GM11168 (cell line): Measurements from ENCODE around the gene NCOR2.

Experiments used
- in situ Hi-C: fragments of 300-500 bp; cut with MboI; formaldehyde crosslinking; loops from one replicate; pipeline ENCODE4 v1.12.0; 2022; ENCODE audit warnings: low sequenced_read_pairs; ENCODE audit not compliant: unreplicated experiment

Gene NCOR2

DNA sequence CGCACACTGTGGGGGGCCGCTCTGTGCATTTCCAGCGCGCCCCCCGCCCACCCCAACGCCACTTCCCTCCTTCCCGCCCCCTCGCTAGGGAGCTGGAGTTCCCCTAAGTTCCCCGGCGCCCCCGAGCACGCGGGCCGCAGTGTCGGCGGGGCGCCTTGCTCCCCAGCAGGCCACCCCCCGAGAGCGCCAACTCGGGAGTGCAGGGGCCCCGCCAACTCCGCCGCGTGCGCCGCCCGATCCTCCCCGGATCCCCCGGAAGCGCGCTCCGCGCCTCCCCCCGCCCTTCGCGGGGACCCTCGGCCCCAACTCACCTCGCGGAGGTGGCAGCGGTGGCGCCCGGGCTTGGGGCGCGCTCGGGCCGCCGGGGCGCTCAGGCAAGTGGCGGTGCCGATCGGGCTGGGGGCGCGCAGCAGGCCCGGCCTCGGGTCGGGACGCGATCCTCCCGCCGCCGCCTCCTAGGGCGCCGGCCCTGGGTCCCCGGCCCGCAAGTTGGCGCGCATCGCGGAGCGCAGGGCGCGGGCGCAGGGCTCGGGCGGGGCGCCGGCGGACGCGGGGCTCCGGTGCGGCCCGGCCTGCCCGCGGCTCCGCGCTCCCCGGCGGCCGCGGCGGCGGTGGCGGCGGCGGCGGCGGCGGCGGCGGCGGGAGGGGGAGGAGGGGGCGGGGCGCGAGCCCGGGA is at the start of gene NCOR2:
Gene NCOR2, minus strand, starts transcription at position 616 of the 676 bp plus-strand sequence. CDS start 72,361 bp downstream, outside the sequence.
- in situ Hi-C loops: no loop called here

DNA sequence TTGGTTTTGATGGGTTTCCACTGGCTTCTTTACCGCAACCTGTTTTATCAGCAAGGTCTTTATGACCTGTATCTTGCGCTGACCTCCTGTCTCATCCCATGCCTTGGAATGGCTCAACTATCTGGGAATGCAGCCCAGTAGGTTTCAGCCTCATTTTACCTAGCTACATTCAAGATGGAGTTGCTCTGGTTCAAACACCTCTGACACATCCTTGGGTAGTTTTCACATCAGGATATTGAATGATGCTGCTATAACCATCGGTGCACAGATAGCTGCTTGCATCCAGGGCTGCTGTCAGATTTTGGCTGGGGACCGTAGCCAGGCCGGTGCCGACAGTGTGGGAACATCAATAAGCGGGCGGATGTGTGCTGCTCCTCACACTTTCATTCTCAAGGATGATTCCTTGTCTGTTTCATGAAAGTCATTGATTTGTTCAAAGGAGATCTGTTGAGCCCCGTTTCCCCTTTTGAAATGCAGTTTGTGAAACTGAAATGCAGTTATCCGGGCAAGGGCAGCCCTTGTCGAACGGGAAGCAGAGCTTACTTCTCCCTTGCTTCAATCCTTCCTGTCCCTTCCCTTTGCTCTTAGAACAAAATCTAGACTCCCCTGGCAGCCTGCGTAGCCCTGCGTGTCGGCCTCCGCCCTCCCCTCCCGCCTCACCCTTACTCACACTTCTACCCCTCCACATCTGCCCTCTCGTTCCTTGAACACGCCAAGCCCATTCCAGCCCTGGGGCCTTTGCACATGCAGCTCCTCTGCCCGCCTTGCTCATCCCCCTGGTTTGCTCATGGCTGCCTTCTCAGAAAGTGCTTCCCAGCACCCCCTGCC is 49.2 kb upstream of the NCOR2 start:
- in situ Hi-C loops: no loop called here

DNA sequence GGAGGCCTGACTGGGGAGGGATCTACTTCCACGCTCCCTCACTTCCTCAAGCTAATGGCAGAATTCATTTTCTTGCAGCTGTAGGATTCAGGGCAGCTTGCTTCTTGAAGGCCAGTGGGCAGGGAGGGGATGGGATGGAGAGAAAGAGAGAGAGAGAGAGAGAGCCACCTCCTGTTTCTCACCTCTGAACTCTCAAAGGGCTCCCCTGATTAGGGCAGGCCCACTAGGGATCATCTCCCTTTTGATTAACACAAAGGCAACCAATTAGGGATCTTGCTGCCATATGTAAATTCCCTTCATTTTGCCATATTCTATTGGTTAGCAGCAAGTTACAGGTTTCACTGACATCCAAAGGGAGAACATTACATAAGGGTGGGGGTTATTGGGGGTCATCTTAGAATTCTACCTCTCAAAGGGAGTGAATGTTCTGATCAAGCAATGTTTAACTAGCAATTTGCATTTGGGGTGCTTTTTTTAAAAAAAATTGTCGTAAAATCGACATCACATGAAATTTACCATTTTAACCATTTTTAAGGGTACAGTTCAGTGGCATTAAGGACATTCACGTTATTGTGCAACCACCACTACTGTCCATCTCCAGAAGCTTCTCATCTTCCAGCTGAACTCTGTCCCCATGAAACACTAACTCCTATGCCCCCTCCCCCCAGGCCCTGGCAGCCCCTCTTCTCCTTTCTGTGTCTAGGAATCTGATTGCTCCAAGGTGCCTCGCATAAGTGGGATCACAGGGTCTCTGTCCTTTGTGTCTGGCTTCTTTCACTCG is 47.3 kb upstream of the NCOR2 start:
- in situ Hi-C loops: no loop called here

DNA sequence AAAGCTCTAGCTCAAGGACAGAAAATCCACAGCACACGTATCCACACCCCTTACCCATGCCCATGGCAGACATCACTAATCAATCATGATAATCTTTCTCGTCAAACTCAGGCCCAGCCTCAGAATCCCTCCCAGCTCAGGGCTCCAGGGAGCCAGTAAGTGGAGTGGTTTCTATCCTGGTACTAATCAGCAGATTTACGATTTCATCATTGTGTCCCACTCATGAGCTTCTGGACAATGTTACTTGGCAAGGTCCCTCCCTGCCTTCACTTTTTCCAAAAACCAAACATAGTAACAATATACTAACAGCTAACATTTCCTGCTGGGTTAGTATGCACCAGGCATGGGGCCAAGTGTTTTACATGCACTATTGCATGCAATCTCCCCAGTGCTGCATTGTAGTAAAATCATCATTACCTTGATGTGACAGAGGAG is 45.8 kb upstream of the NCOR2 start:
- in situ Hi-C loops: no loop called here

DNA sequence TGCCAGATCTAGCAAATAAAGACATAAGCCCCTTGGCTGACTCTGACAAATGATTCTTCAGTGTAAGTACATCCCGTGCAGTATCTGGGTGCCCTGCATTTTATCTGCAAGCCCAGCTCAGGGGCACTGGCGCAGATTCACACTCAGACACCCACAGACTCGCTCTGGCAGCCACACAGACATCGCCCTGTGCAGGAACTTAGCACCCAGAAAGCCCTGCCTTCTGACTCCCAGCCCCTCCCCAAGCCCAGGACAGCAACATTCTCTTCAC is 44.9 kb upstream of the NCOR2 start:
- in situ Hi-C loops: no loop called here

DNA sequence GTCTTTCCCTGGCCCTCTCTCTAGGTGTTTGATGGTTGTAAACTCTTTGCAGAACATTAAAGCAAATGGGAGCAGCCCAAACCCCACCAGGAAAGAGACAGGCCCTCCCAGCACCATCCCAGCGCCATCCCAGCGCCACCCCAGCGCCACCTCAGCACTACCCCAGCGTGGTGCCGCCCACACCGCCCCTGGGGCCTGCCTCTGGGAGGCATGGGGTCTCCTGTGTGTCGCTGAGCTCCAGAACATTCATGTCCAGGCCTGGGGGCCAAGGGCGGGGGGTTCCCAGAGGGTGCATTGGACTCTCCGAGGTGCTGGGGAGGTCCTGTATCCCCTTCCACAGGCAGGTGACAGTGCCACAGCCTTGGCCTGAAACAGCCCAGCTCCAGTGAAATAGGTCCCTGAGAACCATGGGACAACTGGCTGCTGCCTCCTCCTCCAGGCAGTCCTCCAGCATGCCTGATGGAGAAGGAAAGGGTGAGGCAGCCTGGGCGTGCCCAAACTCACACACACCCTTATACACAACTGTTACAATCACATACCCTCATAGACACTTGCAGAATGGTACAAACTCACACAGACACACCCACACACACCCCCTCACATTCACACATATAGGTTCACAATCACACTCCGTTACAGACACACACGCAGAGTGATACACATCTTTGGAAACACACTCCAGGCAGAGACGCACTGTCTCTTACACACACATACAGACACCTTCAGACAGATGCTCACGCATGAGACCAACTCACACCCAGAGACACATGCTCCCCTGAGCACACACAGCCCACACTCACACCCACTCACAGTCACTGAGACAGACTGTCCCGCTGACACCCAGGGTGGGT is 44.4 kb upstream of the NCOR2 start:
- in situ Hi-C loops: no loop called here

DNA sequence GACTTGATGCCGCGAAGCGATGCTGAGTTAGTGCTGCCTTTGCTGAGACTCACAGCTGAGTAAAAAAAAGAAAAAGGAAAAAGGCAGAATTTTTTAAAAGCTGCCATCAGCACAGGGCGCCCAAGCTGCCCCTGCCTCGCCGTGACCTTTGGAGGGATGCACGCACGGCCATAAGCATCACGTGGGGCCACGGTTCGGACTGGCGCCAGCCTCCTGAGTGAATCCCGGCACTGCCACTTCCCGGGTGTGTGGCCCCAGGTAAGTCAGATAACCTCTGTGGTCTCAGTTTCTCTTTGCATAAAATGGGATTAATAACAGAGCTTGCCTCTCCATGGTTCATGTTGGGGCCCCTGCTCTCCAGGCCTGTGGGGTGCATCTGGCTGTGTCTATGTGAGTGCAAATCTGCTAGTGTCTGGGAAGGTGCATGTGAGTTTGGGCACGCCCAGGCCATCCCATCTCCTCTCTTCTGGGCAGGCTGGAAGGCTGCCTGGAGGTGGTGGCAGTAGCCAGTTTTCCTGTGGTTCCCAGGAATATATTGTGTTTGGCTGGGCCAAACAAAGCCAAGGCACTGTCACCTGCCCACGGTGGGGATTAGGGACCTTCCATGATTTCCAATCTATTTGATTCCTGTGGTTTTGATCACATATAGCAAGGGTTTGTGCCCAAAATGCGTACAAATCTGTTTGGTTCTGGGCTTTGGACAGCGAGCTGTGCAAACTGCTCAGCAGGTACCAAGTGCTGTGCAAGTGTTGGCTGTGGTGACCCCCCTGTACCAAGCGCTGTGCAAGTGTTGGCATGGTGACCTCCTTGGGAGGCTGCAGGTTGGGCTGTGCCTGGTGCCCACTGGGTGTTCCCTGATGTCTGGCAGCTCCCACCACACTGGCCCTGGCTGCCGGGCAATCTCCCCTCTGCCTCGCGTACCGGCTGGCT is 43.5 kb upstream of the NCOR2 start:
- in situ Hi-C loops: no loop called here

DNA sequence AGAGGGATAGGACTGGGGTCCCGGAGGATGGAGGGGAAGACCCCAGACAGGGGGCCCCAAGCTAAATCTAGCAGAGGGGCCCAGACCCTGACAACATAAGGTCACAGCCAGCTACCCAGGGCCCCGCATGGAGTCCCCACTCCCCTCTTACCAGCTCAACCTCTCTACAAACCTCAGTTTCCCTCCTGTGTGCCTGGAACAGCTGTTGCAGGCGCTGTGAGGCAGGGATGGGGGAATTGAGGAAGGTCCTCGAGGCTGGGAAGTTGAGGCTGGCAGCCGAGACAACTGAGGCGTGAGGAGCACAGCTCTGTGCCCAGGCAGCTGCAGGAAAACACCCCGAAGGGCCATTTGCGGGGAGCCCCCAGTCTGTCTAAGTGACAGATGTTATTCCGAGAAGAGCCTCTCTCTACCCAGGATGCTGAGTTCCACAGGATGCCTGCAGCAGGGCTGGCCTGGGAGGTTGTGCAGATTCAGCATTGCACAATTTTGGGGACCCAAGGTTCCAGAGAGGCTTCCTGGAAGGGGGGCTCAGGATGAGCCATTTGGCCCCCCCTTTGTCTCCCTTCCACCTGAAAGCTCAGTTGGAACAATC is 42.7 kb upstream of the NCOR2 start:
- in situ Hi-C loops: no loop called here

DNA sequence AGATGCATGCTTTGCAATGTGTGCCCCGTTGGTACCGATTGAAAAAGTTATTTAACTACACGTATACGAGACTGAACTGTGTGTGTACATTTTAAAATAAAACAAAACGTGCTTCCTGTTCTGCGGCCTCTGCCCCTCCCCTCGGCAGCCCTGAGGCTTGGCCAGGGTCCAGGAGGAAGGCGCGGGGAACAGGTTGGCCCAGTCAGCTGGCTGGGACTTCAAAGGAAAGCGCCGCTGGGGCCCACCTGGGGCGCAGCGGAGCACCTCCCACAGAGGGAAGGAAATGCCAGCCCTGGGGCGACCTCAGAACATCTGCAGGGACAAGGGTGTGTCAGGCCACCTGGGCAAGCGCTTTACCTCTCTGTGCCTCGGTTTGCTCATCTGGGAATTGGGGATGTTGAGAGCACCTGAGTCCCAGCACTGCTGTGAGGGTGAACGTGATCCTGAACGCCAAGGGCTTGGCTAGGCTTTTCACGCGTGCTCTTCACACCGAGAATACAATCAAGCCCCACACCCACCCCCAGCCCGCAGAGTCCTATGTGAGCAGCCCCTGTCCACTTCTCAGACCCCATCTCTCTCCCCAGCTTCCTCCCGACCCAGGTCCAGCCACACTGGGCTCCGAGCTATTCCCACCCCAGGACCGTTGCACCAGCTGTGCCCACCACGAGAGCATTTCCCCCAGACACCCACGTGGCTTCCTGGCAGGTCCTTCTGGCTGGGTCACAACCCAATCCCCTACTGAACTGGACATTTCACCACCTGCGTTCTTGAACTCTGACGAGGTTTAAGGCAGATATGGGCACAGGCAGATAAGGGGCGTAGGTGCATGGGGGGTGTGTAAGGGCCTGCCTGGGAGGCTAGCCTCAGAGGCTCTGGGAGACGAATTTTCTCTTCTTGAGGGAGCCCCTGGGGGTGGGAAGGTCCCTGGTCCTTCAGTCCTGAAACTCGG is 41.9 kb upstream of the NCOR2 start:
- in situ Hi-C loops: no loop called here

DNA sequence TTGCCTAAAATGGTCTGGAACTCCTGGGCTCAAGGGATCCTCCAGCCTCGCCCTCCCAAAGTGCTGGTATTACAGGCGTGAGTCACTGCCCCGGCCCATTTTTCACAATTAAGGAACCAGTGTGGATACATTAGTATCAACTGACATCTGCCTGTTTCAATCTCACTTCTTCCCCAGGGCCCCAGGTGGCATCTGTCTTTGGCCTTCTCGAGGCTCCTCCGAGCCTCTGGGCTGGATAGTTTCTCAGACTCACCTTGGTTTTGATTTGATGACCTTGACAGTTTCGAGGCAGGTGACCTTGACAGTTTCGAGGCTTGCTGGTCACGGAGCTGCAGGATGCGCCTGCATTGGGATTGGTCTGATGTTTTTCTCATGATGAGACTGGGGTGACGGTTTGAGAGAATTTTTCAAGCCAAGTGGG is 41.0 kb upstream of the NCOR2 start:
- in situ Hi-C loops: no loop called here

DNA sequence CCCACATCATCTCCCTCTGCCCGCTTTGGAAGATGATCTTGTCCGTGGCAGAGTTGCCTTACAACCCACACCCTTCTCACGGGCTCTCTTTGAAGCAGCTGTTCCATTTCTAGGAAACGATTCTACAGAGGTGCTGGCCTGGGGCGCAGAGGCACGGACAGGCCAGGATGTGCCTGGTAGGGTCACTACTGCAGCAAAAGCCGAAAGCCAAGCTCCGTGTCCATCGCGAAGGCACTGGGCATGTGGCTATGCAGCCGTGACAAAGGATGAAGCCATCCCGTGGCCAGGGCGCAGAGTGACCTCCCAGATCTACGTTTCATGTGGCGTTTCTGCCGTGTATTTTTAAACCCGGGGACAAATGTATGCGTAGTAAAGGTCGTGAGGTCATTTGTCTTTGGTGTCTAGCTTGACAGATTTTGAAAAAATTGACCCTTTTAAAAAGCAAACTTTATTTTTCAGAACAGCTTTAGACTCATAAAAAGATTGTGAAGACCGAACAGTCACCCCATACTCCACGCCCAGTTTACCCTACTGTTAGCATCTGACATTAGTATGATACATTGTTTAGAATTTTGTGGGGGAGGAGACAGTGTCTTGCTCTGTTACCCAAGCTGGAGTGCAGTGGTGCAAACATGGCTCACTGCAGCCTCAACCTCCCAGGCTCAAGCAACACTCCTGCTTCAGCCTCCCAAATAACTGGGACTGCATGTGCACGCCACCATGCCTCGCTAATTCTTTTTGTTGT is 40.4 kb upstream of the NCOR2 start:
- in situ Hi-C loops: no loop called here

DNA sequence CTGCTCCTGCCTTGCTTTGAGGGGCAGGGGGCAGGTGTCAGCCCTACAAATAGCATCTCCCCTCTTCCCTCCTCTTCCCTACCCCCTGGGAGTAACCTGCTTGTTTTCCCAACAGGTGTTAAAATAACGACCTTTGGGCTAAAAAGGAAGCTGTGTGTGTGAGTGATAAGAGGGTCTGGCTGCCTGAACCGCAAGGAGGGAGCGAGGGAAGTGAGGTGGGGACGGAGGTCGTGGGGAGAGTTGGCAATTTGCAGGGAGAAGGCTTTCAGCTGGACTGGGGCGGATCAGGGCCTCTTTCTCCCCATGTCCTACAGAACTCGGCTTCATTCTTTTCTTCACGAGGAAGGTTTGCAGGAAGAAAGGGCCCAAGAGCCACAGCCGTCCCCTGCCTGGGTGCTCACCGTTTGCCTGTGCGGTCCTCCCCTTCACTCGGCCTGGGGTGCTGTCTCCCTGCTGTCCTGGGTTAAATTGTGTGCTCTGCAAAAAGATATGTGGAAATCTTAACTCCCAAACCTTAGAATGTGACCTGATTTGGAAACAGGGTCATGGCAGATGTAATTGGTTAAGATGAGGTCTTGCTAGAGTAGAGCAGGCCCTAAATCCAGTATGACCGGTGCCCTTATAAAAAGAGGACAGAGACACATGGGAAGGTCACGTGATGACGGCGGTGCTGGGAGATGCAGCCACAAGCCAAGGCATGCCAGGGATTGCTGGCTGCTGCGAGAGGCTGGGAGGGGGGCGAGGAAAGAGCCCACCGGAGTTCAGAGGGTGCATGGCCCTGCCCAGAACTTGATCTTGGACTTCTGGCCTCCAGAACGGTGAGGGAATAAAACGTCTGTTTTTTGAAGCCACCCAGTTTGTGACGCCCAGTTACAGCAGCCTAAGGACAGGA is 38.7 kb upstream of the NCOR2 start:
- in situ Hi-C loops: no loop called here

DNA sequence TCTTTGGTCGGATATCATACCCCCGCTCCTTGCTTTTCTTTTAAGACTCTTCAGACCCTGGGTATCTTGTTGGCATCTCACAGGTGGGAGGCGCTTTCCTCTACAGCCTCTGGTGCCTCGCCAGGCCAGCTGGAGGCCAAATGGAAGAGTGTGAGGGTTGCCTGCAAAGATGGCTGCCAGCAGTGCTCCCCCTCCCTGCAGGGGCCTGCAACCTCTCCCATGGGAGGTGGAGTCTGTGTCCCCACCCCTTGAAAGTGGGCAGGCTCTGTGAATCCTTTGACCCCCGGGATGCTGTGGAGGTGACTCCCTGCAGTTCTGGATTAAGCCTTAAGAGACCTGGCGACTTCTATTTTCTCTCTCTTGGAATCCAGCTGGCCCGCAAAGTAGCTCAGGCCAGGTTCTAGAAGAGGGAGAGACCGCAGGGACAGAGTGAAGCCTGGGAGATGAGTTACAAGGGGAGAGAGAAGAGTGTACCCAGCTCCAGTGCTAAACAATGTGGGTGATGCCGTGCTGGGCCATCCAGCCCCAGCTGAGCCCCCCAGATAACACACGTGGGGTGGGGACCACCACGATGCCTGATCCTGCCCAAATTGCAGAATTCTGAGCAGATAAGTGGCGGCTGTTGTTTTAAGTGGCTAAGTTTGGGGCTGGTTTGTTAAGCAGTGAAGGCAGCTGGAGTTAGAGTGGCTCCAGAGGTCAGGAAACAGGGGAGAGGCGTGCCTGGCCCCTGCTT is 37.9 kb upstream of the NCOR2 start:
- in situ Hi-C loops: no loop called here

DNA sequence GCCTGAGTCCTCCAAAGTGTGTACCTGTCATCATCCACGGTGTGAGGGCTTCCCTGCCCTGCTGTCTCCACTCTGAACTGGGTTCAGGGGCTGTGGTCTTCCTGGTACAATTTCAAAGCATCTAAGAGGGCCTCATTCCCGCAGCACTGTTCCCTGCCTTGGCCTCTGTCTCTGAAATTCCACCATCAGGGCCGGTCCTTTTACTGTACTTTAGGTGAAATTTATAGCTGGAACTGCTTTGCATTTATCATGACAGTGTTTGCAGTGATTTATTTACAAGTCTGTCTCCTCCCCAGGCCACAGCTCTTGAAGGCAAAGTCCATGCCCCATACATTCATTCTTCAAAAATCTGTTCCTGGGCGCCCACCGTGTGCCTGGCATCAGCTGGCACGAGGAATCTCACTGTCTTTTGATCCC is 36.9 kb upstream of the NCOR2 start:
- in situ Hi-C loops: no loop called here

DNA sequence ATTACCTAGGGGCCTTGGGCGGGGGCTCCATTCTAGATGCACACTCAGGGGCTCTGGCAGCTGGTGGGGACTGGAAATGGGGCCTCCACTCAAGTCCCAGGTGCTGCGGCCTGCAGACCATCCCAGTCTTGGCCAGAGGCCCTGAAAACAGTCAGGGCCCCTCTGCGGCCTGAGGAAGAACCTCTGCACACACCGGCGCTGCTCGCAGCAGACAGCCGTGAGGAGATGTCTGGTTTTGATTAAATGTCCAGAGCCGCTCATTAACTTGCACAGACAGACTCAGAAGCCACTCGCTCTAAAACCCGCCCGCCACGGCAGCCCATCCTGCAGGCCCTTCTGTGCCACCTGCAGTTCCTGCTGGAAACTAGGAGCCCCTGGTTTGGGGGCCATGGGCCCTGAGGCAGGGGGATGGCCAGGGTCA is 36.4 kb upstream of the NCOR2 start:
- in situ Hi-C loops: no loop called here
